Nucleus accumbens (tissue), 56 donors: Measurements from ENCODE around the gene FGD5.

Source experiments
- DNase-seq, 56 donors: peaks; one replicate each; lab custom pipeline; 2025; lab: John Stamatoyannopoulos, UW

The FGD5 gene

DNA sequence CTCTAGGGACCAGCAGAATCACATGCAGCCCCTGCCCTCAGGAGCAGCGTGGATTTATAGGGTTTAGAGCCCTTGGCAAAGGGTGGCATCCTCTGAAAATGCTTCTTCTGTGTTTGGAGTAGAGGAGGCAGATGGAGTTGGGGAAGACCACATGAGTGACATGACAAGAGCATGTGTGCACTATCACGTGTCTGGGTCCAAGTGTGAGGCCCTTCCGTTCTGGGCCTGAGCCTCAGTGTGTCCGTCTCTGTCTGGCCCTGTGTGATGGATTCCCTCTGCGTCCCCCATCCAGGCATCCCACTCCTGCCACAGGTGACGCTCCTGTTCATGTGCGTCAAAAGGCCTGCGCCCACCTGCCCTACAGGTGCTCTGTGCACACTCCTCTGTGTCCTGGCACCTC is 30.1 kb downstream of the FGD5 start:
- DNase-seq = no peak

DNA sequence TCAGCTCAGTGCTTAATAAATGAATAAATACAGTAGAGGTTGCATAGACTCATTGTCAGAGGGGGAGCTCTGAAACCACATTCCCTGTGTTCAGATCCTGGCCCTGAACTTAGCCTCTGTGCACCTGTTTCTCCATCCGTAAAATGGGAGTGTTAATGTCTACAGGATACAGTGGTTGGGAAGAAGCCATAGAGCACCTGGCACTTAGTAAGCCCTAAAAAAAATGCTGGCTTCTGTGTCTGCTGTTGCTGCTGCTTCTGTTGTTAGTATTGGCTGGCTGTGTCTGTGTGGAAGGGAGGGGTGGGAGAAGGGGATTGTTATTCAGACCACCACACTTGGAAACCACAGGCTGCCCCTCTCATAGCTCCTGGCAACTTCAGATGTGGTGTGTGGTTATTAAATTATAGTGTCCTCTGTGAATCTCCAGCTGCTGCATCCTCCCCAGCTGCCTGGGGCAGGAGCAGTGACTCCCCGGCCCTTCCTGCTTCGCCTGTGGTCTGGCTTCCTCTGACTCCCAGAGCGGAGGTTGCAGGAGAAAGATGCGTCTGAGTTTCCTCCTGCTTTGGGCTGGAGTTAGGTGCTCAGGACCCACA is 31.0 kb downstream of the FGD5 start:
- DNase-seq = no peak

DNA sequence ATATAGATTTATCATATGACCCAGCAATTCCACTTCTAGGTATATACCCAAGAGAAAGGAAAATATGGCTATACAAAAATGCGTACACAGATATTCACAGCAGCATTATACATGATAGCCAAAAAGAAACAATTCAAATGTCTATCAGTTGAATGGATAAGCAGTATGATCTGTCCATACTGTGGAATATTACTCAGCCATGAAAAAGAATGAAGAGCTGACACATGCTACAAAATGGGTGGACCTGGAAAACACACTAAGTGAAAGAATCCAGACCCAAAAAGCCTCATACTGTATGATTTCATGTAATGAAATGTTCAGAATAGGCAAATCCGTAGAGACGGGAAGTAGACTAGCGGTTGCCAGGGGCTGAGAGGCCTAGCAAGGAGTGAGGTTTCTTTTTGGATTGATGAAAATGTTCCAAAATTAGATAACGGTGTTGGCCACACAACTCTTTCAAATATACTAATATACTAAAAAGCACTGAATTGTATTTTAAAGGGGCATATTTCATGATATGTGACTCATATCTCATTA is 33.4 kb downstream of the FGD5 start:
- no peak for DNase-seq

DNA sequence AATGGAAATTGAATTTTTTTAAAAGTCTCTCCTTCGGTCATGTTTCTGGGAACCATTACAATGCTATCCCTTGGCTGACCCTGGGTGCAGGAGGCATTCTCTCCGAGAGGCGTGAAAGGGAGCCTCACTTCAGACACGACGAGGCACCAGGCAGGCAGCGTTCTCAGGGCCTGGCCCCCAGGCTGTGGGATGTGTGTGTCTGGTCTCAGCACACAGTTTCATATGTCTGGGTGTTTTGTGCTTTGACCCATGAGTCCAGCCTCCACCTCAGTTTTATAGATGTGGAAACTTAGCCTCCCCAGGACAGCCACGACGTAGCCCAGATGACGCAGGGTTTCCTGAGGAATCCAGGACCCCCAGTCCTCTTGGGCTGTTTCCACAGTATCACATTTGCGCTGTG is 34.0 kb downstream of the FGD5 start:
- DNase-seq = no peak

DNA sequence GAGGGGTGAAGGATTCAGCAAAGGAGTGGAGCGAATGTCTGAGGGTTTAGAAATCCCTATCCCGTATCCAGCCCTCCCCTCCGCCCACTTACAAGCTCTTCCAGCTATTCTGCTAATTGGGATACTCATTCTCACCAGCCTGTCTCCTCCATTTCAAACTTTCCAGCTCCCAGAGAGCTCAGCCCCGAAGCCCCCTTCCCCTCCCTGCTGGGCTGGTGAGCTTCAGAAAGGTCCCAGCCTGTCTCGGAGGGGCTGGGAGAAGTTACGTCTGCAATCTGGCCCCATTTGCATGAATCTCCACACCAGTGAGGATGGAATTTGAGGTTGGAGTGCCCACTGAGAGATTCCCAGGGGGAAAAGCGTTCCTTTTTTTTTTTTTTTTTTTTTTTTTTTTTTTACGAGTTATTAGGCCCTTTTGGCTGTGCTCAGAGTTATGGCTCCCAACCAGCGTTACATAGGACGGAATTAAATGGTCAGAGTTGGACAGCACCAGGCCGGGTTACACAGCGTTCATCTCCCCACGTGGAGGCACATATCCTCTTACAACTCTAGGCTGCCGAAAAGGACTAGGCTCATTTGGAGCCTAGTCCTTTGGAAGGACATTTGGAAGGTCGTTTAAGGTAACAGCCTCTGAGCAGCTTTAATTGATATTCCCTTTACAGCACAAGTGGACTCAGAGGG is 34.6 kb downstream of the FGD5 start:
- no peak for DNase-seq

DNA sequence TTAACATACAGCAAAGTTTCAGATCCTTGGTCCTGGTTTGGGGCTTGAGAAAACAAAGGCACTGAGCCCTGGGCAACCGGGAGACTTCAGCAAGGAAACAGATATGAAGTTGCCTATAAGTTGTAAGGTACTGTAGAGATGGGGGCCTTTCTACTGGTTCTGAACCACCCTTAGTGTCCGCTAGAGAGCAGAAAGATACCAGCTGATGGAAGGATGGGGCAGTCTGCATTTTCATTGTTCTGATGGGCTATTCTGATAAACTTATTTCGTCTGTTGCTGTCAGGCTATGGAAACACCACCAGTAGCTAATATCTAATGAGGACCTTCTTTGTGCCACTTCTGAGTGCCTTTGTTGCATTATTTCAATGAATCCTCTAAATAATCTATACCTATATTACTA is 38.7 kb downstream of the FGD5 start:
- no peak for DNase-seq

DNA sequence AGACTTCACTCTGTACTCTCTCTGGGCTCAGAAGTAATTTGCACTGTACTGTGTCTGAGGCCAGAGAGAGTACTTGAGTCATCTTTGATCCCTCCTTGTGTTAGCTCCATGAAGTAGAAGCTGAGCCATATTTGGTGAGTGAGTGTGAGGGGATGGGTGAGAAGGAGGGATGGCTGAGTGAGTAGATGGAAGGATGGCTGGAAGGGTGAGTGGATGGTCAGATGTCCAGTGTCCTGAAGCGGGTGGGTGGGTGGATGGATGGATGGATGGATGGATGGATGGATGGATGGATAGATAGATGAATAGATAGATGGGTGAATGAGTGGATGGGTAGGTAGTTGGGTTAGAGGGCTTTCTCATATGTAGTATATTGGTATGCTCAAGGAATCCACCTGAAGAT is 39.3 kb downstream of the FGD5 start:
- no peak for DNase-seq

DNA sequence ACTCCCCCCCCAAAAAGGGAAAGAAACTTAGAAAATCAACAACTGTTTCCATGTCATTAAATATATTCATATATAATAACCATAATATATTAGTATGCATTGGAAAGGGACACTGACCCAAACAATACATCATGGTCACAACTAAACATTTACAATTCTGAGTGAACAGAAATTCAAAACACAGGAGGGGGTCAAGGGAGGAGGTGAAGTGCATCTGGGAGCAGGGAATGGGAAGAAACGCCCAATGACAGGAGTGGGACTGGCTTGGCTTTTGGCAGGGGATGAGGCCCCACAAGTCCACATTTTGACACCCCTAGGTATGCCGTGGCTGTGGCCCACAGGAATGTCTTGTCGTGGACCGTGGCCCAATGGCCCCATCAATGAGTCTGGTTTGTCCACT is 41.1 kb downstream of the FGD5 start:
- no peak for DNase-seq

DNA sequence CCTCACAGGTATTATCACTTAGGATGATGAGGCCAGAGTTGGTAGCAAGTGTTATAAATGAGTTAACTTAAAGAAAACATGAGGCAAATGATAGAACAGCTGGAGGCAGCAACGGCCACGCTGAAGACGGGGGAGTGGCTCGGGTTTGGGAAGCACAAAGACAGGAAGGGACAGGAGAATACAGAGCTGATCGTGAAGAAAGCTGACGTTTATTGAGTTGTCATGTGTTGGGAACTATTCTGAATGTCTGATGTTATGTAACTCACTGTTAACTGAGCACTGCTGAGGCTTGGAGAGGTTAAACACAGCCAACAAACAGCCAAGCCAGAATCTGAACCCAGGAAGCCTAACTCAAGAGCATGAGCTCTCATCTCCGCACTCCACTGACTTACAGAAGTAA is 42.3 kb downstream of the FGD5 start:
- no peak for DNase-seq

DNA sequence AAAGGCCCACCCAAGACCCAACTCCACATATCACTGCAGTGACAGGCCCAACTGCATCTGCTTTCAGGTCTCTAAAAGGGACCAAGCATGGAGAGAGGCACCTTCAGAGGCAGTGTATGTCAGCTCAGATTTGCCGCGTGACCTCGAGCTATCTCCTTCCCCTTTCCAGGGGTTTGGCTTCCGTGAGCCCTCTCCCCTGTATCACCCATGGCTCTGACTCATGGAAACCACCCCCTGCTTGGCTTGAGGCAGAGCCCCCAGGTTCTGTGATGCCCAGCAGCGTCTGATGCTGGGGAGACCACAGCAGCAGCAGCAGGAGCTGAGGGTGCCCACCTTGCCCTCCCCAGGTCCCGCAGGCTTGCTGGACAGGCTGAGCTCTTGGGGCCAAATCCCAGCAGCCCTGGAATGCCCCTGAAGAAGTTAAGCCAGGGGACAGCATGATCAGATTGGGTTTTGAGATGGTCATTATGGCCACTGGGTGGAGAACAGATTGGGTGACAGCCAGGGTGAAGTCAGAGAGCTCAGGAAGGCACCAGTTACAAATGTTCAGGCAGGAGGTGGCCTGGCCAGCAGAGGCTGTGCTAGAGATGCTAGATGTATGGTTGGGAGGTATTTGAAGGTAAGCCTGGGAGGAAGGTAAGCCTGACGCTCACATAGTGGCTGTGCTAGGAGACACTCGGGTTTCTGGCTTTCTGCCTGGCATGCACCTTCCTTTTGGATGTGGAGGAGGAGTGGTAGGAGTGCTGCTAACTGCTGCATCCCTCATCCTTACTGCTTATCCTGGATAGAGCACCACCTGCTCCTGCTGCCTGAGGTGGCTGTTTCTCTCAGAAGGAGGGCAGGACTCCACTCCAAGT is 42.9 kb downstream of the FGD5 start:
- peak in 17 of 56 donors; percentile 4 to 53 (median 12) for DNase-seq

DNA sequence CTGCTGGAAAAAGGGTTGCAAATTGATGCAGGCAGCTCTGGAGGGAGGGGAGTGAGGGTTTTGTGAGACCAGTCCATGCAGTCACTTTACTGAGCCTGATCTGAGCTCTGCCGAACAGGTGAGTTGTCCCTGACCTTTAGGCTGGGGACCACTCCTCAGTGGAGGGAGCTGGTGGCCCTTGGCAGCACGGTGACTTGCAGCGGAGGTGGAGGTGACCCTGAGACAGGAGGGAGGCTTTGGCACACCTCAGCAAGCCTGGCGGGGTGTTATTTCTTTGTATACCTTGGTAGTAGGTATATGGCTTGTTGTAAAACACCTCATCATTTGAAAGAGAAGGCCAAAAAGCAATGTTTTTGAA is 43.5 kb downstream of the FGD5 start:
- no peak for DNase-seq

DNA sequence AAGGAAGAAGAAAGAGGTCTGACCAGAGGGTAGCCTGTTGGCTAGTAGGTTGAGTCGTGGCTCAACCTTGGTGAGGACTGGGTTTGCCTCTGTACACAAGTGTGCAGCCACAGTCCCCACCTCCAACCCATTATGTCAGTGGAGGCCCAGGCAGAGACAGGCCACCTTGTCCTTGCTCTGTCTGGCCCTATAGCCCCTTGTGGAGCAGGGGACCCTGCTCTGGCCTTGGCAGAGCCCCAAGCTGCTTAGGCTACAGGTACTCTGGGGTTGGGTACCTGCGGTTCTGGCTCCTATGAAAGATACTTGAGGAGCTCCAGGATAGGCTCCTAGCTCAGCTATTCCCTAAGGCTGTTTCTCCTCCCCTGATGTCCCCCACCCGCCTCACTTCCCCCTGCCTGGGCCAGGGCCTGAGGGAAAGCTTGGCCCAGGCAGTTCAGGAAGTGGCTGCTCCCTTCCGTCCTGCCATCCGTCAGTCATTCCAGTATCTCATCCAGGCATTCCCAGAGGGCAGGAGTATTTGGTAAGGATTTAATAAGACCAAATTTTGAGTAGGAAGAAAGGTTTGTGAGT is 44.0 kb downstream of the FGD5 start:
- no peak for DNase-seq

DNA sequence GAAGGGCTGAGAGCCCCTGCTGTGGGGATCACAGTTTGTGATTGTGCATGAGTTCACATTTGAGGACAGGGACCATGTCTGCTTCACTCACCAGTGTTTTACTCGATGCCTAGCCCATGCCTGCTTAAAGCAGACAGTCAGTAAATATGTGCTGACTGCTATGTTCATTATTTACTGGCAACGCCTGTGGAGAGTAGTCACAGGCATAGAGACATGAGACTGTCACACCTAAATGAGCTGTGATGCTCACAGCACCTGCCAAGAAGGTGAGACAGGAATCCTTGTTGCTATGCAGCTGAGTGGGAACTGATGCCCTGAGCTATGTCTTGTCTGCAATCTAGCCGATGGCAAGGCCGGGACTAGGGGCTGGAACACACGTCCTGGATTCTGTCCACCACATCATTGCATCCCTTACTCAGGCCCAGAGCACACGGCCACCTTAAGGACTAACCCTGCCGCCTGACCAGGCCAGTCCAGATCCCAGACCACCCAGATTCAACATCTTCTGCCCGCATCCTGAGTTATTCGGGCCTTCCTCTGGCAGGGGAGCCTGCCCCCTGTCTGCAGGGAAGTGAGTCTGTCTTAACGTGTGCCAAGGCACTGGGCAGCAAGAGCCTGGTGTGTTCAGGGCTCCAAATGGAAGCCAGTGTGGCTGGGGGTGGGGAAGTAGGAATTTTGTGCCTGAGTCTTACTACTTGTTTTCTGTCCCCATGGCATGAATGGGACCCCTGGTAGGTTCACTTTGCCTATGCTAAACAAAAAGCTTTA is 44.8 kb downstream of the FGD5 start:
- no peak for DNase-seq

DNA sequence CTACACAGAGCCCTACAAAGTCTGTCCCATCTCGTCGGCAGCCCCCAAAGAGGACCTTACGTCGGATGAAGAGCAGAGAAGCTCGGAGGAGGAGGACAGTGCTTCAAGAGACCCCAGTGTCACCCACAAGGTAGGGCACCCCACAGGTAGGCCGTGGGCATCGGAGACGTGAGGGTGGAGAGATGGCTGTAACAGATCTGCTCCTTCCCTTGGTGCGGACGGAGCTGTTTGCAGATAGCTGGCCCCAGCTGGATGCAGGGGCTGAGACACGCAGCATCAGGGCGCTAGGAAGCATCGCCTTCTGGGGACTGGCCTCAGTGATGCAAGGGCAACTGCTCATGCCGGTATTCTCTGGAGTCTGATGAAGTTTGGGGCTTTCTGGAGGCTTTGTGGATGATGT is 45.4 kb downstream of the FGD5 start:
- DNase-seq = no peak

DNA sequence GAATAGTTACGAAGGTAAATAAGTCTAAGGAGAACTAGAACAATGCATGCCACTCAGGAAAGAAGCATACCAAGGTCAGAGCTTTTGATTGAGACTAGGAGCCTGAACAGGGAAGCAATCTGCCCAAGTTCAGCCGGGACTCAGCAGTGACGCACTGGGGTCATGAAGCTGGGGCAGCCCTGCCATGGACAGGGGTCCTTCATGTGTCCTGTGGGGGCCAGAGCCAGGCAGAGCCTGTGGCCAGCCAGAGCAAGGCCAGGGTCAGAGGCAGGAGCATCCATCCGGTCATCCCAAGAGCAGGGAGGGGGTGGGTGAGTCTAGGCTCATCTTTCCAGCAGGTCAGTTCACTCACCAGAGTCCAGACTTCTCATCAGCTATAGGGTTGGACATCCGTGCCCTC is 47.9 kb downstream of the FGD5 start:
- DNase-seq = no peak

DNA sequence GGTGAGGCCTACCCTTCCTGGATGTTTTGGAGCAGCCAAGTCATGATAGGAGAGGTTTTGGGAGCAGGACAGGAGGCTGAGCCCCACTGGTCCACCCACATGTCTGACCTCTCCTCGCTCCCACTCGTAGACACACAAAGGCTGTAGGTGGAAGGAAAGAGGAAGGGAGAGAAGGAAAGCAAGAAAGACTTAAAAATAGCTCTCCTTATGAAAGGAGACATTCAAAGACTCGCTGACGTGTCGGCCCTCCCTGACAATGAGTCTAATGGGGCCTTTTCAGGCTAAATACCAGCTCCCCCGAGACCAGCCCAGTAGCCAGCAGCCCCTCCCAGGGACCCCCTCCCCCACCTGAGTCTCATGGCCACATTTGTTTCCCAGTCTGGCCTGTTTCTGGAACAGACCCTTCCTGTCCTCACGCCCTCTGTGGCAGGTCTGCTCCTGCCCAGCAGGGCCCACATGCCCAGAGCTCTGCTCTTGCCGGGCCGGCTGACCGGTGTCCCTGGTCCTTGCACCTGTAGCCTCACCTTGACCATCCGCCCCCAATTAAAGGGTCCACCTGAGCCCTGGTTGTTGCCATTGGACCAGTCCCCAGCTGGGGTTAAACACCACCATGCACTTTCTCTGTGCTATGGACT is 49.3 kb downstream of the FGD5 start:
- DNase-seq = no peak

DNA sequence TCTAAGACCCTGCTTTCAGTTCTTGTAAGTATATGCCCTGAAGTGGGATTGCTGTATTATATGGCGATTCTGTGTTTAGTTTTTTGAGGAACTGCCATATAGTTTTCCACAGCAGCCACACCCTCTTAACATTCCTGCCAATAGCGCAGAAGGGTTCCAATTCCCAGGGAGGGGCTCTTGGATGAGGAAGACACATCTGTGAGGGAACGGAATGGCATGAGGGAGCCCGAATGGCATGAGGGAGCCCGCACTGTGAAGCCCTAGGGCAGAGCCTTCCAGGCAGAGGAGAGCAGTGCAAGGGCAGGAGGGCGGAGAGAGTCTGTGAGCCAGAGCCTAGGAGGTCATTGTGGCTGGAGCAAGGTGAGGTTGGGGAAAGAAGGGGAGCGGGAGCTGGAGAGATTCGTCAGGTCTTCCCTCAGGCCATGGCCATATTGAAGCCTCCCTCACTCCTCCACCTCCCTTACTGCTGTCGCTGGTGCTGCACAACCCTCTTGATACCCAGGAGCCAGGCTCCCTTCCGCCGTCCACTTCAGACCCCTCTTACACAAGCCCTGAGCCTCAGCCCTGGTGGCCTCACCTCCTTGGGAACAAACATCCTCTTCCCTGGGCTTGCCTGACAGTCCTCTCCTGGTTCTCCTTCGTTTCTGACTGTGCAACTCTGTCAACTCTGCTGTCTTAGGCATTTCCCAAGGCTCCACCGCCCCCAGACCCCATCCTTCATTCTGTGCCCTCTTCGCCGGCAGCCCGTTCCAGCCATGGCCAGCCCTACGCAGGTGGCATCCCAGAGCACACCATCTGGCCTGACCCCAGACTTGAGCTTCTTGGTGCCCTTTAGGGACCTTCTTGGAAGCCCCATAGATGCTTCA is 51.4 kb downstream of the FGD5 start:
- DNase-seq = no peak

DNA sequence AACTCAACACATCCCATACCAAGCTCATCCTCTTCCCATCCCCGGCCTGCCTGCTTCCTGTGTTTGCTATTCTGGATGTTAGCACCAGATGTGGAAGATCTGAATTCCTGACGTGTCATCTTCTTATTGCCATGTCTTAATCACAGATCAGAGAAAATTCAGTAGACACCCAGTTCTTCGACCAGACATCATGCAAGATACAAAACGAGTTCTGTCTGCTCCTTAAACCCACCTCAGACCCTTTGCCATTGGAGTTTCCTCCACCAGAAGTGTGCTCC is 52.0 kb downstream of the FGD5 start:
- no peak for DNase-seq

DNA sequence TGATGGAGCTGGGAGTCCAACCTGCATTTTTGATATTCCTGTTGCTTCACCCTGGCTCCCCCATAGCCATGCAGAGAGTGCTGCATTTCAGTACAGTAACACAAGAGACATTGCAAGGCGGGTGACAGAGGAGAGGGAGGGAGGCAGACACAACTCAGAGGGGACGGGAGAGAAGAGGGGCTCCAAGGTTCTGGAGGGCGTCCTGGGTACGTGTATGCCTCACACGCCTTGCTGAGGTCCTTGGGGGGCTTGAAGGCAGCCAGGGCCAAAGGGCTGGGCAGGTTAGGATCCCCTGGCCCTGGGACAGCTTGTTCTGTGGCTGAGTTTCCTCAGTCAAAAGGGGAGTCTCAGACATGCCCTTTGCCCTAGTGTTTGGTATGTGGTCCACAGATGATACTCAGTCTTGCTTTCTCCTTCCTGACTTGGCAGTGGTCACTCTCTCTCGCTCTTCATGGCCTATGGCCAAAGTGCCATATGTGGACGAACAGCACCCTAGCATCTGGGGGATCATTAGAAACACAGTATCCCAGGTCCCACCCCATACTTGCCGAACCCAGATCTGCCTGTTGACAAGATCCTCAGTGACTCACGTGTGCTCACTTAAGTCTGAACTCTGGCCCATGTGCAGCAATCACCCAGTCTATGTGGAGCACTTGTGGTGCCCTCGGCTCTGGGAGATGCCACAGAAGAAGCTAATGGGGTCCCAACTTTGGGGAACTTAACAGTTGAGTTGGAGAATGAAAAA is 52.9 kb downstream of the FGD5 start:
- DNase-seq = no peak
